Suprapubic skin (tissue), 4 donors: Measurements from ENCODE around the gene SFI1.

ENCODE experiments used
- POLR2A ChIP-seq, 2 donors: fragments of 450-650 bp; IDR thresholded peaks; one replicate each; pipeline ENCODE4 v1.6.1; 2017; ENCODE audit warnings: antibody characterized with exemption in 2 of 2, mild to moderate bottlenecking in 2 of 2, moderate library complexity in 2 of 2
- POLR2AphosphoS5 ChIP-seq, 3 donors: sonication (generic); formaldehyde crosslinking; IDR thresholded peaks; one replicate each; pipeline ENCODE4 v1.6.1; 2017; ENCODE audit warnings: antibody characterized with exemption in 3 of 3
- TF ChIP-seq, protein P1 (sequence below), 2 donors: fragments of 200-600 bp in 1 of 2; fragments of 450-650 bp in 1 of 2; sonication (generic) in 1 of 2; IDR thresholded peaks; one replicate each; pipeline ENCODE4 v1.5.1; 2016 to 2019; ENCODE audit warnings: antibody characterized with exemption in 2 of 2, mild to moderate bottlenecking in 1 of 2, moderate library complexity in 1 of 2

DNA sequence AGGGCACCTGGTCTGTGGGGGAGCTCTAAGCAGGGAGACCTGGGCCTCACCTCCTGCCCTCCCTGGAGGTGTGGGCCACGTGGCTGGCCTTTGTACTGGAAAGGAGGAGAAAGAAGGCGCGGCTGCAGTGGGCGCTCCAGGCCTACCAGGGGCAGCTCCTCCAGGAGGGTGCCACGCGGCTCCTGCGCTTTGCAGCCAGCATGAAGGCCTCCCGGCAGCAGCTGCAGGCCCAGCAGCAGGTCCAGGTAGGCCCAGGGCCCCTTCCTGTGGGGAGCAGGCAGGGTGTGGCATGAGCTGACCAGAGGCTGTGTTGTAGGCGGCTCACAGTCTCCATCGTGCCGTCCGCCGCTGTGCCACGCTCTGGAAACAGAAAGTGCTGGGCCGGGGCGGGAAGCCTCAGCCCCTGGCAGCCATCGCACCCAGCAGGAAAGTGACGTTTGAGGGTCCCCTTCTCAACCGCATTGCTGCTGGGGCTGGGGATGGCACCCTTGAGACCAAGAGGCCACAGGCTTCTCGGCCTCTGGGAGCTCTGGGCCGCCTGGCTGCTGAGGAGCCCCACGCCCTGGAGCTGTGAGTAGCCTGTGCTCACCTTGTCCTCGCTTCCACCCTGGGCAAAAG is 117.1 kb downstream of the SFI1 start:
- no peak for TF ChIP-seq POLR2A (IDR thresholded peaks at IDR 0.05)
- TF ChIP-seq, protein P1, sequence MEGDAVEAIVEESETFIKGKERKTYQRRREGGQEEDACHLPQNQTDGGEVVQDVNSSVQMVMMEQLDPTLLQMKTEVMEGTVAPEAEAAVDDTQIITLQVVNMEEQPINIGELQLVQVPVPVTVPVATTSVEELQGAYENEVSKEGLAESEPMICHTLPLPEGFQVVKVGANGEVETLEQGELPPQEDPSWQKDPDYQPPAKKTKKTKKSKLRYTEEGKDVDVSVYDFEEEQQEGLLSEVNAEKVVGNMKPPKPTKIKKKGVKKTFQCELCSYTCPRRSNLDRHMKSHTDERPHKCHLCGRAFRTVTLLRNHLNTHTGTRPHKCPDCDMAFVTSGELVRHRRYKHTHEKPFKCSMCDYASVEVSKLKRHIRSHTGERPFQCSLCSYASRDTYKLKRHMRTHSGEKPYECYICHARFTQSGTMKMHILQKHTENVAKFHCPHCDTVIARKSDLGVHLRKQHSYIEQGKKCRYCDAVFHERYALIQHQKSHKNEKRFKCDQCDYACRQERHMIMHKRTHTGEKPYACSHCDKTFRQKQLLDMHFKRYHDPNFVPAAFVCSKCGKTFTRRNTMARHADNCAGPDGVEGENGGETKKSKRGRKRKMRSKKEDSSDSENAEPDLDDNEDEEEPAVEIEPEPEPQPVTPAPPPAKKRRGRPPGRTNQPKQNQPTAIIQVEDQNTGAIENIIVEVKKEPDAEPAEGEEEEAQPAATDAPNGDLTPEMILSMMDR (IDR thresholded peaks at IDR 0.05): no peak
- no peak for TF ChIP-seq POLR2AphosphoS5 (IDR thresholded peaks at IDR 0.05)
